ENCODE data around the gene PCSK4.
"Not testable (repeated sequence)": the region's sequence is repeated elsewhere in the genome, so short reads cannot be mapped to it uniquely, and the experiment has no call there.

PCSK4 gene

DNA sequence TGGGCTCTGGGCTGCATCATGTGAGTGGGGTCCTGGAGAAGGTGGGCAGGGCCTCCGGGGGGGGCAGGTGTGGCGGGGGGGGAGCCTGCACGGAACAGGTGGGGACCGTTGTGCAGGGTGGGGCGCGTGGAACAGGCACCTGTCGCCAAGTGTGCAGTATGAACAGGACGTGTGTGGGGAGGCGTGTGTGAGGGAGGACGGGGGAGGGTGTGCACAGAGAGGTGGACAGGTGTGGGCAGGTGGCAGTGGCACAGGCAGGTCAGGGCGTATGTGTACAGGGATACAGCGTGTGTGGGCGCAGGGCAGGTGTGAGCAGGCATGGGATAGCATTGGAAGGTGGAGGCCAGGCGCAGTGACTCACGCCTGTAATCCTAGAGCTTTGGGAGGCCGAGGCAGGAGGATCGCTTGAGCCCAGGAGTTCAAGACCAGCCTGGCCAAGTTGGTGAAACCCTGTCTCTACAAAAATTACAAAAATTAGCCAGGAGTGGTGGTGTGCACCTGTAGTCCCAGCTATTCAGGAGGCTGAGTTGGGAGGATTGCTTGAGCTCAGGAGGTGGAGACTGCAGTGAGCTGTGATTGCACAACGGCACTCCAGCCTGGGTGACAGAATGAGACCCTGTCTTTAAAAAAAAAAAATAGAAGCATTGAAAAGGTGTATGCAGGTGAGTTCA lies 37.0 kb upstream of the PCSK4 start:
- TF ChIP-seq TAF1 (IDR thresholded peaks at IDR 0.05; ENCODE audit: borderline replicate concordance, low read depth, low read length): no peak
- no peak for TF ChIP-seq POLR2AphosphoS5 (IDR thresholded peaks at IDR 0.05; ENCODE audit: low read depth, low read length)
- TF ChIP-seq POLR2A (IDR thresholded peaks at IDR 0.05; ENCODE audit: low read depth, low read length): no peak
- DNase-seq (ENCODE audit: insufficient read length) (no peak), FAIRE-seq (no peak)

DNA sequence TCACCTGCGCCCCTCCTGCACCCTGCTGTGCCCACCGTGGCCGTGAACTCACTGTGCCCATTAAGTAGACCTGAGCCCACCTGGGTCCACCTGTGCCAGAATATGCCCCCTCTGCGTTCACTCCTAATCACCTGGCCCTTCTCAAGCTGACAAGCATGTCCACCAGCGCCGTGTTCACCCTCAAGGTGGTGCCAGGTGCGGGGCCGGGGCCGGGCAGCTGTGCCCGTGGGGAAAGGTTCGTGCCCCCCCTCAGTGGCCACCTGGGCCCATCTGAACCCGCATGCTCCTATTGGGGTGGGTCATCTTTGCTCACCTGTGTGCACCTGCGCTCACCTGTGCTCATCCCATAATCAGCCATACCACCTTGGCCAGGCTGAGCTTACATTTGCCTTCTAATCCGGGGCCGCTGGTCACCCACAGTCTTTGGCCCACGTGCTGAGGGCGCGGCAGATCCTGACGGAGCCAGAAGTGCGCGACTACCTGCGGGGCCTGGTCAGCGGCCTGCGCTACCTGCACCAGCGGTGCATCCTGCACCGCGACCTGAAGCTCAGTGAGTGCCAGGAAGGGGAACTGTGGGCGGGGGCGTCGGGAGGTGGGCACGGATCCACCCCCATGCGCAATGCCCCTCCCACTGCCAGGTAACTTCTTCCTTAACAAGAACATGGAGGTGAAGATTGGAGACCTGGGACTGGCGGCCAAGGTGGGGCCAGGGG lies 36.1 kb upstream of the PCSK4 start:
- DNase-seq (ENCODE audit: insufficient read length) (no peak), FAIRE-seq (no peak)
- TF ChIP-seq POLR2AphosphoS5 (IDR thresholded peaks at IDR 0.05; ENCODE audit: low read depth, low read length): no peak
- TF ChIP-seq POLR2A (IDR thresholded peaks at IDR 0.05; ENCODE audit: low read depth, low read length): no peak
- TF ChIP-seq TAF1 (IDR thresholded peaks at IDR 0.05; ENCODE audit: borderline replicate concordance, low read depth, low read length): no peak

GRCh38 chr19:1525343-1525742 lies 35.2 kb upstream of the PCSK4 start:
- DNase-seq (ENCODE audit: insufficient read length): no peak
- no peak for FAIRE-seq
- TF ChIP-seq POLR2AphosphoS5 (IDR thresholded peaks at IDR 0.05; ENCODE audit: low read depth, low read length) (no peak), TAF1 (IDR thresholded peaks at IDR 0.05; ENCODE audit: borderline replicate concordance, low read depth, low read length) (no peak), POLR2A (IDR thresholded peaks at IDR 0.05; ENCODE audit: low read depth, low read length) (no peak)

DNA sequence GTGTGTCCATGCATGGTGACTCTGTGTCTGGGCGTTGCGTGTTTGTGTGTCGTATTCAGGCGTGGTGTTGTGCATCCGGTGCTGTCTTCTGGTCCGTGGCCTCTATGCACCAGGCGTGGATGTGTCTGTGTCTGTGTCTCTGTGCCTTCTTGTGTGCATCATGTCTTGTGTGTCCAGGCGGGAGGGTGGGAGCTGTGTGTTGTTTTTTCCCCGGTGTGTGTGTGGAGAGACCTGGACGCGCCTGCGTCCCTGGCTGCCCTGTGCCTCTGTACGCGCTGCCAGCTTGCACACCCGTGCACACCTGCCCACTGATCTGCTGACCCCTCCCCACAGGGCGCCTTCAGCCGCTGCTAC lies 34.8 kb upstream of the PCSK4 start:
- TF ChIP-seq POLR2A (IDR thresholded peaks at IDR 0.05; ENCODE audit: low read depth, low read length) (no peak), POLR2AphosphoS5 (IDR thresholded peaks at IDR 0.05; ENCODE audit: low read depth, low read length) (no peak), TAF1 (IDR thresholded peaks at IDR 0.05; ENCODE audit: borderline replicate concordance, low read depth, low read length) (no peak)
- no peak for FAIRE-seq
- no peak for DNase-seq (ENCODE audit: insufficient read length)

DNA sequence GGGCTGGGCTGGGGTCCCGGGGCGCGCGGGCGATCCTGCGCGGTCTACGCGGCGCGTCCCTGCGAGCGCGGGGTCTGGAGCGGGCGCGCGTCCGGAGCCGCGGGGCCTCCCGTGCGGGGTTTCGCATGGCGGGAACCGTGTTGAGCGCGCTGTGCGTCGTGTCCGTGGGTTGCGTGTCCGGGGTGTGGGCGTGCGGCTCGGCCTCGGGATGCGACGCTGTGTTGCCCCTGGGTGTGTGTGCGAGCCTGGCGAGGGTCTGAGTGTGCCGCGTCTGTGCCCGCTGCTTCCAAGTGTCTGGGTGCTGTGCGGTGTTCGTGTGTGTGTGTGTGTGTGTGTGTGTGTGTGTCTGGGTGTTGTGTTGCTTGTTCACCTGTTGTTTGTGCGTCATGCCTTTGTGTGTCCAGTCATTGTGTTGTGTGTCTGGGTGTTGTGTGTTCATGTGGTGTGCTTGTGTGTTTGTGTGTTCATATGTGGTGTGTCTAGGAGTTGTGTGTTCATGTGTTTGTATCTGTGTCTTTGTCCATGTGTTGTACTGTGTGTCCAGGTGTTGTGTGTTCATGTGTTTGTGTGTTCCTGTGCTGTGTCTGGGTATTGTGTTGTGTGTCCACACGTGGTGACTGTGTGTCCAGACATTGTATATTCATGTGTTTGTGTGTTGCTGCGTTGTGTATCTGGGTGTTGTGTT lies 34.3 kb upstream of the PCSK4 start:
- no peak for FAIRE-seq
- DNase-seq (ENCODE audit: insufficient read length): no peak

GRCh38 chr19:1523412-1524286 lies 33.5 kb upstream of the PCSK4 start, which contains the start of gene PLK5:
PLK5 (plus strand) TSS chr19:1524077; CDS start chr19:1526997, 2,920 bp downstream.
- TF ChIP-seq POLR2A (IDR thresholded peaks at IDR 0.05; ENCODE audit: low read depth, low read length): no peak
- TF ChIP-seq POLR2AphosphoS5 (IDR thresholded peaks at IDR 0.05; ENCODE audit: low read depth, low read length): no peak
- TF ChIP-seq TAF1 (IDR thresholded peaks at IDR 0.05; ENCODE audit: borderline replicate concordance, low read depth, low read length): no peak
- DNase-seq (ENCODE audit: insufficient read length) (no peak), FAIRE-seq (no peak)

More for the DNA sequence above, 34.3 kb upstream of the PCSK4 start:
- TF ChIP-seq POLR2A (IDR thresholded peaks at IDR 0.05; ENCODE audit: low read depth, low read length): no peak
- TF ChIP-seq TAF1 (IDR thresholded peaks at IDR 0.05; ENCODE audit: borderline replicate concordance, low read depth, low read length): no peak
- TF ChIP-seq POLR2AphosphoS5 (IDR thresholded peaks at IDR 0.05; ENCODE audit: low read depth, low read length): no peak

- no peak for TF ChIP-seq POLR2AphosphoS5 (IDR thresholded peaks at IDR 0.05; ENCODE audit: low read depth, low read length)
- TF ChIP-seq TAF1 (IDR thresholded peaks at IDR 0.05; ENCODE audit: borderline replicate concordance, low read depth, low read length): no peak
- no peak for DNase-seq (ENCODE audit: insufficient read length)
- no peak for FAIRE-seq
Observed at GRCh38 chr19:1522838-1523237, 32.7 kb upstream of the PCSK4 start.

- TF ChIP-seq POLR2AphosphoS5 (IDR thresholded peaks at IDR 0.05; ENCODE audit: low read depth, low read length) (no peak), TAF1 (IDR thresholded peaks at IDR 0.05; ENCODE audit: borderline replicate concordance, low read depth, low read length) (no peak), POLR2A (IDR thresholded peaks at IDR 0.05; ENCODE audit: low read depth, low read length) (no peak)
- FAIRE-seq (no peak), DNase-seq (ENCODE audit: insufficient read length) (no peak)
Observed at GRCh38 chr19:1522061-1522460, 31.9 kb upstream of the PCSK4 start.

GRCh38 chr19:1521636-1522035 lies 31.5 kb upstream of the PCSK4 start:
- FAIRE-seq (no peak), DNase-seq (ENCODE audit: insufficient read length) (no peak)
- TF ChIP-seq POLR2A (IDR thresholded peaks at IDR 0.05; ENCODE audit: low read depth, low read length): no peak

GRCh38 chr19:1520203-1520780 lies 30.1 kb upstream of the PCSK4 start:
- FAIRE-seq: no peak
- TF ChIP-seq POLR2A (IDR thresholded peaks at IDR 0.05; ENCODE audit: low read depth, low read length): no peak
- no peak for TF ChIP-seq TAF1 (IDR thresholded peaks at IDR 0.05; ENCODE audit: borderline replicate concordance, low read depth, low read length)
- no peak for TF ChIP-seq POLR2AphosphoS5 (IDR thresholded peaks at IDR 0.05; ENCODE audit: low read depth, low read length)
- no peak for DNase-seq (ENCODE audit: insufficient read length)

- not testable (repeated sequence) for DNase-seq (ENCODE audit: insufficient read length); FAIRE-seq
Observed at GRCh38 chr19:1519802-1520201, 29.7 kb upstream of the PCSK4 start.

All from GM12892 (cell line).